Measurements from ENCODE around the gene TEAD3. TPM values are rescaled to one million over a fixed set of nuclear protein-coding genes. Genes with fewer than 3 reads are reported as not detected.

The TEAD3 gene
- polyA plus RNA-seq, 3 donors = not detected

DNA sequence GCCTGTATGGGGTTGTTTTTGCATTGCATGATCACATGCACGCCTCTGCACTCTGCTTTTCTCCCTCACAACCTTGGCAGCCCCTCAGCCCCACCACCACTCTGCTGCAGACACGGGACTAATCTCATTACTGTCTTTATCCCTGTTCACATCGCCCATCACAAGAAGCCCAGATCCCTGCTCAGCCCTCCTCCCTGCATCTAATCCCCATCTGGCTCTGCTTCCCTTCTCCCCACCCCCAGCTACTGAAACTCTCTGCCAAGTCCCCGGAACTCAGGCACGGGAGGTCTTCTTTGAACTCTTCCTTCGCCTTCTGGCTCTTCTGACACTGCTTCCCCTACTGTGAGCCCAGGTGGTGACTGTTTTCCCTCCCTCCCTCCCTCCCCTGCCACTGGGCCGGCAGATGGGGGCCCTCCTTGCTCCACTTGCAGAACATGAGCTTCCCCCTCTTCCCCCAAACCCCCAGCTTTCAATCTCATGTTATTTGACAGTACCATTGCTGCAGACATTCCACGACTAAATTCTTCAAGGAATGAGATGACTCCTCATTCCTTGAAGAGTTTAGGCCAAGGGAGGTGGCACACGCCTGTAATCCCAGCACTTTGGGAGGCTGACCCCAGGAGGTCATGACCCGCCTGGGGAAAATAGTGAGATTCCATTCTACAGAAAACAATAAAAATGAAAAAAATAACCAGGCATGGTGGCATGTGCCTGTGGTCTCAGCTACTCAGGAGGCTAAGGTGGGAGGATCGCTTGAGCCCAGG lies 37.7 kb upstream of the TEAD3 start:
- no peak overlapping the region for H3K4me2 ChIP-seq (replicated peaks; ENCODE audit: extremely low read depth, low read length, poor library complexity, severe bottlenecking)
- Mint-ChIP-seq H3K27me3 (ENCODE audit: low read depth in 3 of 3) (peaks cover 2 to 10% (median 4%) of the 10 kb centered on the region in 3 donors), H3K4me3 (no peak overlapping the region), H3K27ac (no peak overlapping the region), H3K4me1 (peaks cover 4% of the 10 kb centered on the region), H3K9me3 (no peaks in the 10 kb centered on the region), H3K36me3 (no peaks in the 10 kb centered on the region)
- H3K27ac ChIP-seq (ENCODE audit: low read depth in 1 of 2, low read length in 2 of 2) = no peak overlapping the region
- no peaks in the 10 kb centered on the region for H3K27me3 ChIP-seq (ENCODE audit: control insufficient read depth in 2 of 2, insufficient read depth in 2 of 2, low read length in 2 of 2)
- WGBS (ENCODE audit: insufficient coverage) = 52% methylated on average over 7 of the region's 11 CpGs
- H3K36me3 ChIP-seq (replicated peaks in 1 of 2; ENCODE audit: control insufficient read depth in 1 of 2, insufficient read depth in 2 of 2, low read length in 2 of 2) = no peaks in the 10 kb centered on the region
- H3K9me3 ChIP-seq (replicated peaks in 1 of 2; ENCODE audit: control insufficient read depth in 1 of 2, insufficient read depth in 1 of 2, low read length in 2 of 2) = no peaks in the 10 kb centered on the region
- no peak overlapping the region for H3K9ac ChIP-seq (ENCODE audit: insufficient read depth, low read length, poor library complexity, severe bottlenecking)
- intact Hi-C loops (cut with micrococcal nuclease) = no loop called here
- TF ChIP-seq, protein P1, sequence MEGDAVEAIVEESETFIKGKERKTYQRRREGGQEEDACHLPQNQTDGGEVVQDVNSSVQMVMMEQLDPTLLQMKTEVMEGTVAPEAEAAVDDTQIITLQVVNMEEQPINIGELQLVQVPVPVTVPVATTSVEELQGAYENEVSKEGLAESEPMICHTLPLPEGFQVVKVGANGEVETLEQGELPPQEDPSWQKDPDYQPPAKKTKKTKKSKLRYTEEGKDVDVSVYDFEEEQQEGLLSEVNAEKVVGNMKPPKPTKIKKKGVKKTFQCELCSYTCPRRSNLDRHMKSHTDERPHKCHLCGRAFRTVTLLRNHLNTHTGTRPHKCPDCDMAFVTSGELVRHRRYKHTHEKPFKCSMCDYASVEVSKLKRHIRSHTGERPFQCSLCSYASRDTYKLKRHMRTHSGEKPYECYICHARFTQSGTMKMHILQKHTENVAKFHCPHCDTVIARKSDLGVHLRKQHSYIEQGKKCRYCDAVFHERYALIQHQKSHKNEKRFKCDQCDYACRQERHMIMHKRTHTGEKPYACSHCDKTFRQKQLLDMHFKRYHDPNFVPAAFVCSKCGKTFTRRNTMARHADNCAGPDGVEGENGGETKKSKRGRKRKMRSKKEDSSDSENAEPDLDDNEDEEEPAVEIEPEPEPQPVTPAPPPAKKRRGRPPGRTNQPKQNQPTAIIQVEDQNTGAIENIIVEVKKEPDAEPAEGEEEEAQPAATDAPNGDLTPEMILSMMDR (IDR thresholded peaks at IDR 0.05) = no peak
- no peak overlapping the region for H2AFZ ChIP-seq (ENCODE audit: insufficient read depth, low read depth, low read length, poor library complexity, severe bottlenecking)
- no peaks in the 10 kb centered on the region for H3K79me2 ChIP-seq (ENCODE audit: insufficient read depth, low read length)
- H3K4me3 ChIP-seq (replicated peaks in 1 of 3; ENCODE audit: low read depth in 2 of 3, low read length in 3 of 3) = no peak overlapping the region
- H4K20me1 ChIP-seq (ENCODE audit: insufficient read depth, low read length) = no peaks in the 10 kb centered on the region
- DNase-seq = no peak
- H3K4me1 ChIP-seq (ENCODE audit: control insufficient read depth in 1 of 2, insufficient read depth in 2 of 2, low read length in 2 of 2) = no peaks in the 10 kb centered on the region

DNA sequence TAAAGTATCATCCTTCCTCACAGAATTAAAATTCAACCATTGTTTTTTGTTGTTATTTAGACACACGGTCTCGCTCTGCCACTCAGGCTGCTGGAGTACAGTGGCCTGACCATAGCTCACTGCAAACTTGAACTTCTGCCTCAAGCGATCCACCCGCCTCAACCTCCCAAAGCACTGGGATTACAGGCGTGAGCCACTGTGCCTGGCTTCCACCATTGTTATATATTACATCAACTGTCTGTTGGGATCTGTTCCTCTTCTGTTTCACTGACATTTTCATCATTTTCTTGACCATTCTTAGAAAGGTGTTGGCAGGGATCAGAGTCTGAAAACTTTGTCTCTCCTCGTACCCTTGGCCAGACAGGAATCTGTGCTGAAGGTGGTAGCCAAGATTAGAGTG lies 37.1 kb upstream of the TEAD3 start:
- H3K79me2 ChIP-seq (ENCODE audit: insufficient read depth, low read length) = no peaks in the 10 kb centered on the region
- intact Hi-C loops (cut with micrococcal nuclease) = no loop called here
- H3K4me3 ChIP-seq (replicated peaks in 1 of 3; ENCODE audit: low read depth in 2 of 3, low read length in 3 of 3) = no peak overlapping the region
- H3K9me3 Mint-ChIP-seq = no peaks in the 10 kb centered on the region
- H3K36me3 ChIP-seq (replicated peaks in 1 of 2; ENCODE audit: control insufficient read depth in 1 of 2, insufficient read depth in 2 of 2, low read length in 2 of 2) = no peaks in the 10 kb centered on the region
- no peak overlapping the region for H3K4me2 ChIP-seq (replicated peaks; ENCODE audit: extremely low read depth, low read length, poor library complexity, severe bottlenecking)
- H3K27ac ChIP-seq (ENCODE audit: low read depth in 1 of 2, low read length in 2 of 2) = no peak overlapping the region
- TF ChIP-seq, protein P1 (IDR thresholded peaks at IDR 0.05) = no peak
- H2AFZ ChIP-seq (ENCODE audit: insufficient read depth, low read depth, low read length, poor library complexity, severe bottlenecking) = no peak overlapping the region
- no peaks in the 10 kb centered on the region for H3K4me1 ChIP-seq (ENCODE audit: control insufficient read depth in 1 of 2, insufficient read depth in 2 of 2, low read length in 2 of 2)
- H3K27ac Mint-ChIP-seq = no peak overlapping the region
- H3K4me1 Mint-ChIP-seq = peaks cover 4% of the 10 kb centered on the region
- DNase-seq = no peak
- H3K27me3 Mint-ChIP-seq (ENCODE audit: low read depth in 3 of 3) = peaks cover 2 to 10% (median 6%) of the 10 kb centered on the region in 3 donors
- no peak overlapping the region for H3K4me3 Mint-ChIP-seq
- WGBS (ENCODE audit: insufficient coverage) = 93% methylated on average over 2 of the region's 6 CpGs
- no peaks in the 10 kb centered on the region for H3K27me3 ChIP-seq (ENCODE audit: control insufficient read depth in 2 of 2, insufficient read depth in 2 of 2, low read length in 2 of 2)
- H3K9me3 ChIP-seq (replicated peaks in 1 of 2; ENCODE audit: control insufficient read depth in 1 of 2, insufficient read depth in 1 of 2, low read length in 2 of 2) = no peaks in the 10 kb centered on the region
- H3K36me3 Mint-ChIP-seq = no peaks in the 10 kb centered on the region
- H3K9ac ChIP-seq (ENCODE audit: insufficient read depth, low read length, poor library complexity, severe bottlenecking) = no peak overlapping the region
- no peaks in the 10 kb centered on the region for H4K20me1 ChIP-seq (ENCODE audit: insufficient read depth, low read length)
